Endothelial cell of umbilical vein (primary cell): ENCODE results near the gene KCNB1. TPM values are rescaled to one million over a fixed set of nuclear protein-coding genes. Genes with fewer than 3 reads are reported as not detected.

ENCODE experiments used
- BruUV-seq: library from RNA; stranded (reverse); fragments of 400-500 nt; replicated peaks from 2 replicates; lab custom pipeline; 2021; lab: Mats Ljungman, UMichigan
- CTCF ChIA-PET: fragments of 300-600, 350-600 bp; sonication (Branson Sonifier 250); formaldehyde crosslinking; loops from one replicate; lab custom pipeline; 2021; ENCODE audit warnings: antibody characterized with exemption, inconsistent platforms; lab: Charles Lee
- POLR2A ChIA-PET: fragments of 300-600, 350-600 bp; sonication (Branson Sonifier 250); formaldehyde crosslinking; loops from one replicate; lab custom pipeline; 2021; ENCODE audit warnings: antibody characterized with exemption, inconsistent platforms; lab: Charles Lee
- DNase-seq: peaks from one replicate; pipeline ENCODE4 v3.0.0-alpha.2; 2011; ENCODE audit warnings: low read depth, low spot score
- FAIRE-seq: peaks from 2 replicates; lab custom pipeline; 2011; peaks lifted over from hg19 to GRCh38; lab: Jason Lieb, UNC
- H2AFZ ChIP-seq: 2 replicates; pipeline ENCODE4 v1.6.0; 2012; ENCODE audit warnings: low read depth, low read length, control low read depth, inconsistent platforms
- H3K27ac ChIP-seq: 2 replicates; pipeline ENCODE4 v1.5.1; 2011; ENCODE audit warnings: low read depth, mild to moderate bottlenecking, control low read depth, low read length, moderate library complexity; ENCODE audit not compliant: insufficient read depth
- H3K27me3 ChIP-seq, 2 experiments: 2 replicates each; pipeline versions ENCODE4 v1.6.0 to v1.6.1; 2011; ENCODE audit warnings: low read length in 2 of 2, mixed read lengths in 1 of 2; ENCODE audit not compliant: control insufficient read depth in 2 of 2, insufficient read depth in 2 of 2
- H3K36me3 ChIP-seq, 2 experiments: 2 replicates in 1 of 2; 3 replicates in 1 of 2; pipeline ENCODE4 v1.5.1; 2011; ENCODE audit warnings: low read length in 2 of 2, mild to moderate bottlenecking in 1 of 2, moderate library complexity in 1 of 2; ENCODE audit not compliant: control insufficient read depth in 2 of 2, insufficient read depth in 2 of 2; ENCODE audit errors: extremely low read depth in 1 of 2
- H3K4me1 ChIP-seq: 3 replicates; pipeline ENCODE4 v1.5.1; 2011; ENCODE audit warnings: mild to moderate bottlenecking, low read length; ENCODE audit not compliant: control insufficient read depth, insufficient read depth; ENCODE audit errors: extremely low read depth
- H3K4me2 ChIP-seq: 2 replicates; pipeline ENCODE4 v1.6.1; 2011; ENCODE audit warnings: low read length, control low read depth, mixed read lengths; ENCODE audit not compliant: insufficient read depth
- H3K4me3 ChIP-seq, 3 experiments: fragments of 200-600 bp in 1 of 3; sonication (generic), shearing (Covaris generic) in 1 of 3; replicated peaks in 1 of 3; 2 replicates each; pipeline ENCODE4 v1.5.1; 2011 to 2016; ENCODE audit warnings: control low read depth in 3 of 3, low read length in 3 of 3, mild to moderate bottlenecking in 2 of 3, inconsistent platforms in 1 of 3, low read depth in 1 of 3, moderate library complexity in 1 of 3; ENCODE audit not compliant: insufficient read depth in 1 of 3
- H3K79me2 ChIP-seq: 2 replicates; pipeline ENCODE4 v1.6.0; 2012; ENCODE audit warnings: low read length, inconsistent platforms; ENCODE audit not compliant: control insufficient read depth, insufficient read depth
- H3K9ac ChIP-seq: replicated peaks from 2 replicates; pipeline ENCODE3; 2011; ENCODE audit warnings: low read length, control low read depth; ENCODE audit not compliant: insufficient read depth; ENCODE audit errors: extremely low read depth
- H3K9me1 ChIP-seq: replicated peaks from 3 replicates; pipeline ENCODE4 v1.6.0; 2011; ENCODE audit warnings: mild to moderate bottlenecking, low read length; ENCODE audit not compliant: control insufficient read depth, insufficient read depth; ENCODE audit errors: extremely low read depth
- H3K9me3 ChIP-seq: replicated peaks from 2 replicates; pipeline ENCODE4 v1.5.1; 2012; ENCODE audit warnings: low read length, inconsistent platforms; ENCODE audit not compliant: control insufficient read depth, insufficient read depth
- H4K20me1 ChIP-seq: replicated peaks from 2 replicates; pipeline ENCODE3; 2011; ENCODE audit warnings: mild to moderate bottlenecking, low read length; ENCODE audit not compliant: control insufficient read depth, insufficient read depth; ENCODE audit errors: extremely low read depth
- EZH2 ChIP-seq: IDR thresholded peaks from 2 replicates; pipeline ENCODE4 v1.6.1; 2012; ENCODE audit warnings: borderline replicate concordance, low read depth, mild to moderate bottlenecking, moderate library complexity, low read length, inconsistent platforms; ENCODE audit not compliant: severe bottlenecking
- JUN ChIP-seq: IDR thresholded peaks from 2 replicates; pipeline ENCODE4 v1.6.1; 2011; ENCODE audit warnings: borderline replicate concordance, low read depth; ENCODE audit not compliant: insufficient read length, insufficient read depth
- dilution Hi-C: fragments of 300-500 bp; cut with MboI; formaldehyde crosslinking; loops from one replicate; pipeline ENCODE4 v1.15.0; 2019; ENCODE audit warnings: low sequenced_read_pairs; ENCODE audit not compliant: extremely low pct_ligation_motif_present
- intact Hi-C: fragments of 100-400 bp; cut with micrococcal nuclease; formaldehyde crosslinking; loops from one replicate; pipeline ENCODE4 v1.10.0; 2022
- polyA plus RNA-seq, 4 experiments: library from polyadenylated mRNA; depleted of rRNA in 3 of 4; stranded (reverse) in 3 of 4; unstranded in 1 of 4; fragments of >200 nt; gene quantifications; 2 replicates each; pipeline versions ENCODE4 v1.2.1 to v1.2.3, GENCODE V29; 2011 to 2012; ENCODE audit warnings: missing spikeins in 1 of 4
- total RNA-seq: library from RNA; stranded (reverse); gene quantifications from 2 replicates; pipeline ENCODE4 v1.2.3, GENCODE V29; 2021
- TF ChIP-seq, protein P1 (sequence below), 2 donors: IDR thresholded peaks; 1 replicate in 1 of 2; 2 replicates in 1 of 2; pipeline ENCODE4 v1.5.1; 2011; ENCODE audit warnings: low read length in 2 of 2, mild to moderate bottlenecking in 2 of 2, moderate library complexity in 2 of 2, control low read depth in 1 of 2, inconsistent platforms in 1 of 2, low read depth in 1 of 2; ENCODE audit not compliant: insufficient read depth in 1 of 2; ENCODE audit errors: extremely low read depth in 1 of 2

The KCNB1 gene
- total and polyA plus RNA-seq, 2 donors (not counting 3 experiments of a cell fraction or from before 2014, with no cell fraction given), result not detected

DNA sequence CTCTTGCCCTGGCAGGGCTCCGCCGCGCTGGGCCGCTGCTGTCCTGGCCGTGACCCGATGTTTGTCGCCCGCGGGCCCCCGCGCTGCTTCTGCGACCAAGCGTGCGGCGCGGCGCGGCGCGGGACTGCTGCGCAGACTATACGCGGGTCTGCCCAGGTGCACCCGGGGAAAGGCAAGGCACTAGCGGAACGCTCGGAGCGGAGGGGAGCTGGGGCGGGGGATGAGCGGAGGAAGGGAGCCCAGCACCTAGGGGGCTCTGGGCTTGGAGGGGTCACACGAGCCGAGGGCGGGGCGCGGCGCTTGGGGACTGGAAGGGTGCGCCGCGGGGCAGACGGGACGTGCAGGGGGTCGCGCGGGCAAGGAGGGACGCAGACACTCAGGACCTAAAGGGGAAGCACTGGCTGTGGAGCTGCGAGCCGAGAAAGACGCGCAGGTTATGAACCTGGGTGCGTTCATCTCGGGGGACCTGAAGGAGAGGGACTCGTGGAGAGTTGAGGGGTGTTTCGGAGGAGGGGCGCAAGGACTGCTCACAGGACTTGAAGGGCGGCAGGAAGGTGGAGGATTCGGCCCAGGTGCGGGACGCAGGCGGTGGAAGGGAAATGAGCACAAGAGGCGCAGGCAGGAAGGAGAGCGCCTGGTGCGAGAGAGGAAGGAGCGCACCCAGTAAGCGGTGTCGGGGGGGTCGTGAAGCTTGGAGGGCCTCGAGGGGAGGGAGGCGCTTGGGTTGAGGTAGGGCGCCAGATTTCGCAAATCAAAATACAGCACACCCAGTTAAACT lies 163.8 kb downstream of the KCNB1 start:
- Histone ChIP-seq H4K20me1 (no peaks in the 10 kb centered on the region), H3K4me3 (peak overlapping the region in 1 of 3 experiments; percentile 18), H3K27ac (no peak overlapping the region), H3K36me3 (no peaks in the 10 kb centered on the region), H3K4me2 (peak overlapping the region; percentile 30), H3K9me3 (no peaks in the 10 kb centered on the region), H3K27me3 (peaks cover 34 to 54% of the 10 kb centered on the region in 2 experiments), H2AFZ (no peak overlapping the region), H3K79me2 (no peaks in the 10 kb centered on the region), H3K9ac (no peak overlapping the region), H3K9me1 (no peaks in the 10 kb centered on the region), H3K4me1 (peaks cover 8% of the 10 kb centered on the region)
- BruUV-seq, result no TSS peak
- ChIA-PET POLR2A (interaction anchor here (0.6 kb wide), 1 partner anchor 42 kb away, joined by 5 read pairs; no protein-coding TSS in a partner anchor), CTCF (interaction anchor here (2.6 to 5.9 kb wide), 2 partner anchors 27 to 73 kb away, joined by 11 to 121 read pairs; no protein-coding TSS in a partner anchor)
- no peak for FAIRE-seq
- intact Hi-C loops (no loop called here), dilution Hi-C loops (no loop called here)
- TF ChIP-seq, protein P1, sequence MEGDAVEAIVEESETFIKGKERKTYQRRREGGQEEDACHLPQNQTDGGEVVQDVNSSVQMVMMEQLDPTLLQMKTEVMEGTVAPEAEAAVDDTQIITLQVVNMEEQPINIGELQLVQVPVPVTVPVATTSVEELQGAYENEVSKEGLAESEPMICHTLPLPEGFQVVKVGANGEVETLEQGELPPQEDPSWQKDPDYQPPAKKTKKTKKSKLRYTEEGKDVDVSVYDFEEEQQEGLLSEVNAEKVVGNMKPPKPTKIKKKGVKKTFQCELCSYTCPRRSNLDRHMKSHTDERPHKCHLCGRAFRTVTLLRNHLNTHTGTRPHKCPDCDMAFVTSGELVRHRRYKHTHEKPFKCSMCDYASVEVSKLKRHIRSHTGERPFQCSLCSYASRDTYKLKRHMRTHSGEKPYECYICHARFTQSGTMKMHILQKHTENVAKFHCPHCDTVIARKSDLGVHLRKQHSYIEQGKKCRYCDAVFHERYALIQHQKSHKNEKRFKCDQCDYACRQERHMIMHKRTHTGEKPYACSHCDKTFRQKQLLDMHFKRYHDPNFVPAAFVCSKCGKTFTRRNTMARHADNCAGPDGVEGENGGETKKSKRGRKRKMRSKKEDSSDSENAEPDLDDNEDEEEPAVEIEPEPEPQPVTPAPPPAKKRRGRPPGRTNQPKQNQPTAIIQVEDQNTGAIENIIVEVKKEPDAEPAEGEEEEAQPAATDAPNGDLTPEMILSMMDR (IDR thresholded peaks at IDR 0.05; ENCODE audit: extremely low read depth in 1 of 2, insufficient read depth in 1 of 2, low read depth in 1 of 2, low read length in 2 of 2), result no peak
- TF ChIP-seq EZH2, result peak; percentile 99
- DNase-seq, result no peak

DNA sequence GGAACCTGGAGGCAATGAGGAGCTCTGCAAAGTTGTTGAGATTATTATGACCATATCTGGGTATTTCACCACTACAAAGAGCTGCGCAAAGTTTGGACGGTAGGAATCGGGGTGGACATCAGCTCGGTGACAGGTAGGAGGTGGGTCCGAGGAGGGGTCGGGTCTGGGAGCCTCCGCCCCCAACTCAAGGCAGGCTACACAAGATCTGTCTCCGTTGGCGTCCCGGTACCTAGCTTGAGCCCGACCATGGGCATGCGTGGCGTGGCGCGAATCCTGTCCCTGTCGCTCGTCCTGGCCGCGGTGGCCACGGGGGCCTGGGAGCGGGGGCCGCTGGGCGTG lies 164.4 kb downstream of the KCNB1 start:
- Histone ChIP-seq H3K79me2 (no peaks in the 10 kb centered on the region), H3K9me1 (no peaks in the 10 kb centered on the region), H3K4me3 (no peak overlapping the region), H2AFZ (no peak overlapping the region), H3K36me3 (no peaks in the 10 kb centered on the region), H3K27ac (no peak overlapping the region), H3K4me1 (peaks cover 8% of the 10 kb centered on the region), H3K4me2 (no peak overlapping the region), H3K27me3 (peaks cover 34 to 54% of the 10 kb centered on the region in 2 experiments), H3K9me3 (no peaks in the 10 kb centered on the region), H3K9ac (no peak overlapping the region), H4K20me1 (no peaks in the 10 kb centered on the region)
- DNase-seq, result no peak
- BruUV-seq, result no TSS peak
- TF ChIP-seq JUN (no peak), EZH2 (peak; percentile 95)
- CTCF ChIA-PET, result no interaction called here
- no peak for FAIRE-seq
- intact Hi-C loops, result no loop called here
- dilution Hi-C loops, result no loop called here
- POLR2A ChIA-PET, result no interaction called here
